NB4 (cell line): ENCODE data around the gene SGCA.

ENCODE experiments used
- MAX ChIP-seq: IDR thresholded peaks from 2 replicates; pipeline ENCODE4 v1.6.1; 2011; ENCODE audit warnings: low read depth, low read length
- MYC ChIP-seq: IDR thresholded peaks from 2 replicates; pipeline ENCODE4 v1.6.1; 2011; ENCODE audit warnings: low read depth, low read length
- POLR2A ChIP-seq: IDR thresholded peaks from 2 replicates; pipeline ENCODE4 v1.6.1; 2011; ENCODE audit warnings: mild to moderate bottlenecking; ENCODE audit not compliant: insufficient read length; ENCODE audit errors: extremely low read depth
- TF ChIP-seq, protein P1 (sequence below): IDR thresholded peaks from one replicate; pipeline ENCODE4 v1.5.1; 2012; ENCODE audit warnings: low read depth, low read length

- TF ChIP-seq, protein P1, sequence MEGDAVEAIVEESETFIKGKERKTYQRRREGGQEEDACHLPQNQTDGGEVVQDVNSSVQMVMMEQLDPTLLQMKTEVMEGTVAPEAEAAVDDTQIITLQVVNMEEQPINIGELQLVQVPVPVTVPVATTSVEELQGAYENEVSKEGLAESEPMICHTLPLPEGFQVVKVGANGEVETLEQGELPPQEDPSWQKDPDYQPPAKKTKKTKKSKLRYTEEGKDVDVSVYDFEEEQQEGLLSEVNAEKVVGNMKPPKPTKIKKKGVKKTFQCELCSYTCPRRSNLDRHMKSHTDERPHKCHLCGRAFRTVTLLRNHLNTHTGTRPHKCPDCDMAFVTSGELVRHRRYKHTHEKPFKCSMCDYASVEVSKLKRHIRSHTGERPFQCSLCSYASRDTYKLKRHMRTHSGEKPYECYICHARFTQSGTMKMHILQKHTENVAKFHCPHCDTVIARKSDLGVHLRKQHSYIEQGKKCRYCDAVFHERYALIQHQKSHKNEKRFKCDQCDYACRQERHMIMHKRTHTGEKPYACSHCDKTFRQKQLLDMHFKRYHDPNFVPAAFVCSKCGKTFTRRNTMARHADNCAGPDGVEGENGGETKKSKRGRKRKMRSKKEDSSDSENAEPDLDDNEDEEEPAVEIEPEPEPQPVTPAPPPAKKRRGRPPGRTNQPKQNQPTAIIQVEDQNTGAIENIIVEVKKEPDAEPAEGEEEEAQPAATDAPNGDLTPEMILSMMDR: no peak
- no peak for TF ChIP-seq POLR2A
- 0 out of 2 replicates have a peak, but pooled peaks have one; percentile 22 for TF ChIP-seq MAX
- TF ChIP-seq MYC: no peak
Measured at GRCh38 chr17:50183421-50183994, 17.7 kb downstream of the SGCA start.
